Lower lobe of right lung (tissue), 2 donors: ENCODE data around the gene ZFP36L2. TPM values are rescaled to one million over a fixed set of nuclear protein-coding genes. Genes with fewer than 3 reads are reported as not detected.

ENCODE experiments used
- ATAC-seq, 2 donors: fragments of 200-7000 bp; cut with Tn5 transposase; one replicate each; pipeline ENCODE4 v1.9.1; 2020 to 2022; ENCODE audit warnings: mild to moderate bottlenecking in 2 of 2, moderate library complexity in 2 of 2
- DNase-seq: peaks from one replicate; pipeline ENCODE4 v3.0.0-alpha.2; 2020
- H3K27ac ChIP-seq: fragments of 200-600 bp; one replicate; pipeline ENCODE4 v1.8.0; 2022
- H3K27me3 ChIP-seq: fragments of 200-600 bp; one replicate; pipeline ENCODE4 v1.8.0; 2022; ENCODE audit warnings: low read depth
- H3K36me3 ChIP-seq: fragments of 200-600 bp; one replicate; pipeline ENCODE4 v1.8.0; 2022; ENCODE audit warnings: mild to moderate bottlenecking
- H3K4me1 ChIP-seq: fragments of 200-600 bp; one replicate; pipeline ENCODE4 v1.8.0; 2022
- H3K4me3 ChIP-seq: fragments of 200-600 bp; one replicate; pipeline ENCODE4 v1.8.0; 2022; ENCODE audit warnings: mild to moderate bottlenecking
- H3K9me3 ChIP-seq: fragments of 200-600 bp; one replicate; pipeline ENCODE4 v1.8.0; 2022
- CTCF ChIP-seq: fragments of 200-600 bp; IDR thresholded peaks from one replicate; pipeline ENCODE4 v1.8.0; 2022; ENCODE audit warnings: antibody characterized with exemption, mild to moderate bottlenecking
- intact Hi-C: fragments of 100-400 bp; cut with DNase I; formaldehyde crosslinking; loops from one replicate; pipeline ENCODE4 v1.11.0; 2022
- total RNA-seq: library from RNA; stranded (reverse); fragmentation: NEBNext Ultra II Directional; extraction: Animal tissue kit (Norgen Biotek cat#: 25700); gene quantifications from one replicate; pipeline ENCODE4 v1.2.1, GENCODE V29; 2021
- donor health status: DM: no; HTN: yes; CAD: no; lungs with severe emphysema.

ZFP36L2 gene
- total RNA-seq, 1 donor from 2014 or later = 136 TPM

- H3K4me3 ChIP-seq = no peak overlapping the region
- intact Hi-C loops = no loop called here
- no peaks in the 10 kb centered on the region for H3K27me3 ChIP-seq
- DNase-seq (no peak), ATAC-seq (no peak)
- no peaks in the 10 kb centered on the region for H3K9me3 ChIP-seq
- H3K27ac ChIP-seq = no peak overlapping the region
- H3K4me1 ChIP-seq = peaks cover 10% of the 10 kb centered on the region
- TF ChIP-seq CTCF = no peak
- no peaks in the 10 kb centered on the region for H3K36me3 ChIP-seq
Measured at GRCh38 chr2:43238813-43239212, 12.4 kb upstream of the ZFP36L2 start.

GRCh38 chr2:43238176-43238575 is 11.8 kb upstream of the ZFP36L2 start:
- Histone ChIP-seq H3K9me3 (no peaks in the 10 kb centered on the region), H3K27me3 (no peaks in the 10 kb centered on the region), H3K27ac (peak overlapping the region; percentile 6), H3K4me1 (peaks cover 10% of the 10 kb centered on the region), H3K36me3 (no peaks in the 10 kb centered on the region), H3K4me3 (no peak overlapping the region)
- intact Hi-C loops = no loop called here
- ATAC-seq (no peak), DNase-seq (no peak)
- TF ChIP-seq CTCF = no peak

- ATAC-seq (peak; percentile 9 to 51), DNase-seq (no peak)
- intact Hi-C loops = no loop called here
- H3K4me1 ChIP-seq = peaks cover 25% of the 10 kb centered on the region
- no peak for TF ChIP-seq CTCF
- H3K9me3 ChIP-seq = no peaks in the 10 kb centered on the region
- no peak overlapping the region for H3K4me3 ChIP-seq
- H3K27me3 ChIP-seq = no peaks in the 10 kb centered on the region
- peak overlapping the region; percentile 39 for H3K27ac ChIP-seq
- peaks cover 18% of the 10 kb centered on the region for H3K36me3 ChIP-seq
Measured at GRCh38 chr2:43233218-43234212, 7.1 kb upstream of the ZFP36L2 start.

GRCh38 chr2:43230951-43231827 is 4.8 kb upstream of the ZFP36L2 start:
- Histone ChIP-seq H3K4me3 (no peak overlapping the region), H3K27ac (no peak overlapping the region), H3K27me3 (no peaks in the 10 kb centered on the region), H3K36me3 (peaks cover 18% of the 10 kb centered on the region), H3K4me1 (peaks cover 24% of the 10 kb centered on the region), H3K9me3 (no peaks in the 10 kb centered on the region)
- ATAC-seq (no peak), DNase-seq (no peak)
- no peak for TF ChIP-seq CTCF
- intact Hi-C loops = no loop called here

GRCh38 chr2:43230351-43230885 is 4.0 kb upstream of the ZFP36L2 start:
- DNase-seq (peak; percentile 20), ATAC-seq (no peak)
- Histone ChIP-seq H3K4me3 (no peak overlapping the region), H3K4me1 (peaks cover 23% of the 10 kb centered on the region), H3K9me3 (no peaks in the 10 kb centered on the region), H3K36me3 (peaks cover 19% of the 10 kb centered on the region), H3K27ac (peak overlapping the region; percentile 31), H3K27me3 (no peaks in the 10 kb centered on the region)
- TF ChIP-seq CTCF = no peak
- intact Hi-C loops = no loop called here
